ENCODE results near the gene SPAG7.

The SPAG7 gene

DNA sequence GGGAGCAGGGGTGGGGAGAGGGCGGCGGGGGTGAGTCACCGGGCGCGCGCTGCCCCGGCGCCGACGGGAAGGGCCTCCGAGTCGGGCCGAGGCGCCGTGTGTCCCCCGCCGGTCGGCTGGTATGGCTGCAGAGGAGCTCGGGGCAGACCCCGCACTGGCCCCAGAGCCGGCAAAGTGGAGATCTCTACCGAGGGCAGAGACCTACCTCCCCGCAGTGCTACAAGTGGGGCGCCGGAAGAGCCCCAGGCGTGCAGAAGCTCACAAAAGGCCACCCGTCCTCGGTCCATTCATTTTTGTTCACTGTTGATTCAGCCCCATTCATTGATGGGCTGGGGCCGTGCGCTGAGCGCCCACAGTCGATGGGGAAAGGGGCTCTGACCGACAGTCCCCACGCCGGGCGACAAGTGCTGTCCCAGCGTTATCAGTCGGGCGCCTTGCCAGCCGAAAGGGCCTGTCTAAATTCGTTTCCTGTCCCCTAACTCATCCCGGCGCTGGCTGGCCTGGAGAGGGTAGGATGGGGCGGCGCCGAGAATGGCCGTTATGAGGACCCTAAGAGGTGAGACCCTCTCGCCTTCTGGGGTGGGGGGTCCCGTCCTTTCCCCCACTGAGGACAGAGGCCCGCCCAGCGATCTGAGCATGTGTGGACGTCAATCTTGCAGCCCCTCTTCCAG is 17.4 kb downstream of the SPAG7 start:
- DNase-seq (ENCODE audit: low read depth) = no peak

DNA sequence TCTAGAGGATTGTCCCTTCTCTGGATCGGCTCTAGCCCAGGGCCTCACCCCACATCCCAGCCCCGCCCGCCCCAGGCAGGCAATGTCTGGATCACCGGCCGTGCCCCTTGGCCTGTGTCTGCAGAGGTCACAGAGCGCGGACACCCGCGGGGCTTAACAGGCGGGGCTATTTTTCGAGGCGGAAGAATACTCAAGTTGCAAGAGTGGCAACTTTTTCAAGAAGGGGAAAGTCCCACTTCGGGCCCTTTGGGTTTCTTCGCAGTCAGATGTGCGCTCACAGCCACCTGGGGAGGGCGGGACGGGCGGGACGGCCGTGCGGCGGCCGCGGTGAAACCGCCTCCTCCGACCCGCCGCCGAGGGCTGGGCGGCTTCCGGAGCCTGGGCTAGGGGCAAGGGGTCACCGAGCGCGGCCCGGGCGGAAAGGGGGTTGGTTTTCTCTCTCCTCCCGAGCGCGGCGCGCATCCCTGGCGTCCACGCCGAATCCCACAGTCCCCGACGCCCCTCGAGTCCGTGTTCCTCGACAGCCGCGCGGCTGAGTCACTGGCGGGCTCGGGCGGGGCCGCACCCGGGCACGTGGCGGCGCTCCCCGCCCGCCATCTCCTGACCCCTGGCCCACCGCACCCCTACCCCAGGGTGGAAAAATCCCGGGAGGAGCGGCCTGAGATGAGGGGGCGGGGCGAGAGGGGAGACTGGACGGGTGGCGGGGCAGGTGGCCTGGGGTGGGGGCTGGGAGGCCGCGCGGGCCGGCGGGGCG is 18.1 kb downstream of the SPAG7 start:
- no peak for DNase-seq (ENCODE audit: low read depth)

DNA sequence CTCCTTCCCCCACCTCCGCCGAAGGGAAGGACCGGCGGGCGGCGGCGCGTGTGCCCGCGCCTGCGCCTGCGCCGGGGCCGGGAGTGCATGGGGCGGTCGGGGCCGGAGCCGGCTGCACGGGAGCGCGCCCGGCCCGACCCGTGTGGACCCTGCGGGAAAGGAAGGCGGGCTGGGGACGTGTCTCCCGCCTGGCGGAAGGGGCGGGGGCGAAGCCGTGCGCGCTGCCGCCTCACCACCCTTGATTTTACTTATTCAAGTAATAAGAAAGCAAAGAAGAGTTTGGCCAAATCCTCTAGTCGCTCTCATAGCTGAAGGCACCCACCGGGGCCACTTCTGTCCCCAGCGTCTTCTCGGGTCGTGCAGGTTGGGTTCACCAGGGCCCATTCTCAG is 18.7 kb downstream of the SPAG7 start:
- no peak for DNase-seq (ENCODE audit: low read depth)

DNA sequence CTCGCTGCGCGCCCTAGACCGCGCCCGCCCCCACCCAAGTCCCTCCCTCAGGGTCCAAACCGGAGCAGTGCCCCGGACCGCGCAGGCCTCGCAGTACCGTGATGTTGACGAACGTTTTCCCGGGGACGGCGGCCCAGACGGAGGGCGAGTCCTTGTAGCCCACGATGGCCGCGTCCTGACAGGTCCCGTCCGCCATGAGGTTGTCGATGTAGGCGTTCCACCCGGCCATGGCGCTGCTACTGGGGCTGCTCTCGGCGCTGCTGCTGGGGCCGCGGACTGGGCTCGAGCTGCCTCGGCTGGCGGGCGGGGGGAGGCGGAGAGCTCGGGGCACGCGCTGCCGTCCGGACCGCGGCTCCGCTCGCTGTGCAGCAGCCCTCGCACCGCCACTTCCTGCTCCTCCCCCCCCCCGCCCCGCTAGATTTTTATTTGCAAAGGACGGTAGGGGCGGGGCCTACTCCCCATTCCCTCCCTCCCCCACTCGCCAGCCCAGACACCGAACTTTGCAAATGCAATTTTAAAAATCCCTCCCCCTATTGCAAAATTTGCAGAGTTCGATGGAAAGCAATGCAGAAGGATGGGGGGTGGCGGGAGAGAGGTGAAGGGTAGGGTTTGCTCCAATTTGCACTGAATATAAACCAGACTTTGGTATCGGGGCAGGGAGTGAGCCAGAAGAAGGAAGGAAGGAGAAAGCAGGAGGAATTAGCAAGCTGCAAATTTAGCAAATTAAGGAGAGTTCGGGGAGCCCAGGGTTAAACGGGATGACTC is 19.3 kb downstream of the SPAG7 start, which contains the start of gene PFN1:
Gene PFN1 (minus strand): TSS at position 365 of the 765 bp plus-strand sequence. CDS start 136 bp downstream, at position 229.
- no peak for DNase-seq (ENCODE audit: low read depth)

DNA sequence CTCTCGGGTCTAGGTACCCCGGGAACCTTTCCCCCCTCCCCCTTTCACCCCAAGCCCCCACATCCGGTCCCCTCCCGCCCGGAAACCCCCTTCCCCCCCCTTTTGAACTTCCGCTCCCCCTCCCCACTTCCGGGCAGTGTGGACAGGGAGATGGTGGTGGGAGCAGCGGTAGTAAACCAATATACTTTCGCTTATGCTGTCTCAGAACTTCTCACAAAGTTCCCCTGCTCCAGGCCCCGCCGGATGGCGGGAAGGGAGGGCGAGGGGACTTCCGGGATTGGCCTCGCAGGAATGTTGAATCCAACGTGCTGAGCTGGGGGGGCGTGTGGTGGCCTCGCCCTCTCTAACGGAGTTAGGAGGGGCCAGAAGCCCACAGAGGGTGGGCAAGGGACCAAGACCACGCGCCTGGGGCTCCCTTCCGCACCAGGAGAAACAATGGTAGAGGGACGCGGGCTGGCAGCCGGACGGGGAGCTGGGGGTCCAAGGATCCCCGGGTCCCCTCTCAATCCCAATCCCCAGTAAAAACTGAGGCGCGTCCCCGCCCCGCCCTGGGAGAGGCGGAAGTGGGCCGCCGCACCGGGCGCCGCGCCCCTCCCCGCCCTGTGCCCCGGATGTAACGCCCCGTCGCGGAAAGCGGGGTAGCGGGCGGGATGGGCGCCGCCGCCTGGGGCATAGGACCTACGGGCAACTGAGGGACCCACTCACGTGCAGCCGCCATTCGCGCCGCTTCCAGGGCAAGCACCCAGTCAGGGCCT is 20.0 kb downstream of the SPAG7 start:
- no peak for DNase-seq (ENCODE audit: low read depth)

DNA sequence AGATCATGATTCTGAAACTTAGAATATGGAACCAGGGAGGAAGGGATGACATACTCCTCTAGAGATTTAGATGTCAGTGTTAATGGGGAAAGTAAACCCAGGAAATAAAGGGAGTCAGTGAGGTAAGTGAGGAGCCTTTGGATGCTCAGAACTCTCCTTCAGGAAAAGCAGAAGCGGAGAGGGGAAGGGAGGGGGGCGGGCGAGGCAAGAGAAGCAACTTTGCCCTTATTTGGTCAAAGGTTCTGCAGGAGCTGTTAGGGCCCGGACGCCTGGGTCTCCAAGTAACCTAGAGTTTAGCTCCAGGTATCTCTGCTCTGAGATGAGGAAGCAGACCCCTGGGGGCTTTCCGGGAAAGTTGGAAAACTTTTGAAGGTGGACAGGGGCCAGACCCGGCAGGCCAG is 20.6 kb downstream of the SPAG7 start:
- DNase-seq (ENCODE audit: low read depth) = no peak

DNA sequence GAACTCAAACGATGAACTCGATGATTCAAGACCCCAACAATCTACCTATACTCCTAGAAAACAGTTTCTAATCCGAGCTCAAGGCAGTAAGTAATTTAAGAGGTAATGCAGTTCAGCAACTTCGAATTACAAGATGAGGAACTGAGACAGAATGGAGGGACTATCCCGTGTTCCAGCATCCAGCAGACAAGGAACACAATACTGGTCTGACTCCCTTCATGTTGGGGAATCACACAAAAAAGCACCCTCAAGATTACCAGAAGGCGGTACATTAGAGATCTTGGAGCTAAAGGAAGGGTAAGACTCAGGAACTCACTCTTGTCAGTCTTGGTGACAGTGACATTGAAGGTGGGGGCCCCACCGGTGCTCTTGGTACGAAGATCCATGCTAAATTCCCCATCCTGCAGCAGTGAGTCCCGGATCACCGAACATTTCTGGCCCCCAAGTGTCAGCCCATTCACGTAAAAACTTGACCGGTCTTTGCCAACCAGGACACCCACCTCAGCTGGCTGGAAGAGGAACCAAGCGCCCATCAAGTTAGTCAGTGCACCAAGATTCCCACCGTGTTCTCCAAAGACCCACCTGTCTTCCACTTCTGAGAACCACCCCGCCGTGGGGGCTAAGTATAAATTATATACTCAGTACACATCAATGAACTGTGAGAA is 21.2 kb downstream of the SPAG7 start:
- no peak for DNase-seq (ENCODE audit: low read depth)

DNA sequence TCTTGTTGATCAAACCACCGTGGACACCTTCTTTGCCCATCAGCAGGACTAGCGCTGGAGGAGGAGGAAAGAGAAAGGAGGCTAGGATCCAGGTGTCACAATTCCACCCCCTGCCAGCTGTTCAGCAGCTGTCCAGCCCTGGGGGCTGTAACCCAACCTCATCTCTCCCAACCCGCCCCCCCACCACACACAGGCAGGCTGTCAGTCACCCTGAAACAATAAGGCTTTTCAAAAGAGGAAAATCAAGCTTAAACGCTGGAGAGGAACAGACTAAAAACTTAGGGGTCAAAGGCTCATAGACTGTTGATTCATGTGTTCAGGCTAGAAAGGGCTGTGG is 21.7 kb downstream of the SPAG7 start:
- DNase-seq (ENCODE audit: low read depth) = no peak

DNA sequence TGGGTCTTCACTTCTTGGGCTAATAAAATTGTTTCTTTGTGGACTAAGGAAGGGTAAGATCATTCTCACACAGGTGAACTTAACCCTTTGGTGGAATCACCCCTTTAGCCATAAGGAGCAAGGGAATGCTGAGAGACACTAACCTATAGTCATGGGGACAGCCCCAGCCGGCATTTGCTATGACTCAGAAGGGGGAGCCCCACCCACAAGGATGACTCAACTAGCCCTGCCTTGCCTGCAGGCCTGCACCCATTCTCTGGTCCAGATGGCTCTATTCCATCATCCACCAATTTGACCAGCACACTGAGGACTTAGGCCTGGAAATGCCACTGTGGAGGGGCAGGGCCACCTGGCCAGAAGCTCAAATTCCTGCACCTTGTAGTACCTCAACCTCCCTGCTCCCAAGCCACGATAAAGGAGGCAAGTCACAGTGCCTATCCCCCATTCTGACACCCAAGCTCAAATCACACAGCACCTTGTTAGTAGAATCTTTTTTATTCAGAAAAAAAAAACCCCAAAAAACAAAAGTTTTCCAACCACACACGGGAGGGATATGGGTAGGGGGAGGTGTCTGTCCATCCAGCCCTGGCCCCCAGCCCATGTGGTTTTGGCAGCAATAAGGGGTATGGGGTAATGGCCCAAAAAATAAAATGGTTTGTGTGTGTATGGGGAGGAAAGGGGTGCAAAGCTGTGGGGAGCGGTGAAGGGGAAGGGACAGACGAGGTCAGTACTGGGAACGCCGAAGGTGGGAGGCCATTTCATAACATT is 22.3 kb downstream of the SPAG7 start:
- DNase-seq (ENCODE audit: low read depth) = peak; percentile 67

DNA sequence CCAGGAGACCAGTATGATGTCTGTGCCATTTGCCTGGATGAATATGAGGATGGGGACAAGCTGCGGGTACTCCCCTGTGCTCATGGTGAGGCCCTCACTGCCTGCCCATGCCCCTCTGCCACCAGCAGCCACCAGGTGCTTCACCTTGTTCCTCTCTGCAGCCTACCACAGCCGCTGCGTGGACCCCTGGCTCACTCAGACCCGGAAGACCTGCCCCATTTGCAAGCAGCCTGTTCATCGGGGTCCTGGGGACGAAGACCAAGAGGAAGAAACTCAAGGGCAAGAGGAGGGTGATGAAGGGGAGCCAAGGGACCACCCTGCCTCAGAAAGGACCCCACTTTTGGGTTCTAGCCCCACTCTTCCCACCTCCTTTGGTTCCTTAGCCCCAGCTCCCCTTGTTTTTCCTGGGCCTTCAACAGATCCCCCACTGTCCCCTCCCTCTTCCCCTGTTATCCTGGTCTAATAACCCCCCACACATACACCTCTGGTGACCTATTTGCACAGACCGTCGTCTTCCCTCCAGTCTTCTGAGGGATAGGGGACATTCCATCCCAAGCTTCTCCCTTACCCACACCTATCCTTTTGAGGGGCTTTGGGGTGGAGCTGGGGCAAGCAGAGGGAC is 23.0 kb downstream of the SPAG7 start:
- DNase-seq (ENCODE audit: low read depth) = no peak

DNA sequence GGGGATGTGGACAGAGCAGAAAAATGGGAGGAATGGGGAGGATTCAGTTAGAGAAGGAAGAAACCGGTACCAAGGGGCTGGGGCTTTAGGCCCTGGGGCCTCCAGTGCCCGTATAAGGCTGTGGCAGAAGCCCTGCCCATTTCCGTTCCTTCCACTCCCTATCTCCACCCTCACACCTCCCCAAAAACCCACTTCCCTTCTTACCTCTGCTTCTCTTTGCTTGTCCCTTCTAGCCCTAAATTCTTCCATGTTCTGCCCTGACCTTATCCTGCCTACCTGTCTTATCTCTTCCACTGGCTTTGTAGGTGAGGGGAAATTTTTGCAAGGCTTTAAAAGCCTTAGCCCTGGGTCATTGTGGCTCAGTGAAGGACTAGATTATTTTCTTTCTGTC is 23.5 kb downstream of the SPAG7 start:
- no peak for DNase-seq (ENCODE audit: low read depth)

DNA sequence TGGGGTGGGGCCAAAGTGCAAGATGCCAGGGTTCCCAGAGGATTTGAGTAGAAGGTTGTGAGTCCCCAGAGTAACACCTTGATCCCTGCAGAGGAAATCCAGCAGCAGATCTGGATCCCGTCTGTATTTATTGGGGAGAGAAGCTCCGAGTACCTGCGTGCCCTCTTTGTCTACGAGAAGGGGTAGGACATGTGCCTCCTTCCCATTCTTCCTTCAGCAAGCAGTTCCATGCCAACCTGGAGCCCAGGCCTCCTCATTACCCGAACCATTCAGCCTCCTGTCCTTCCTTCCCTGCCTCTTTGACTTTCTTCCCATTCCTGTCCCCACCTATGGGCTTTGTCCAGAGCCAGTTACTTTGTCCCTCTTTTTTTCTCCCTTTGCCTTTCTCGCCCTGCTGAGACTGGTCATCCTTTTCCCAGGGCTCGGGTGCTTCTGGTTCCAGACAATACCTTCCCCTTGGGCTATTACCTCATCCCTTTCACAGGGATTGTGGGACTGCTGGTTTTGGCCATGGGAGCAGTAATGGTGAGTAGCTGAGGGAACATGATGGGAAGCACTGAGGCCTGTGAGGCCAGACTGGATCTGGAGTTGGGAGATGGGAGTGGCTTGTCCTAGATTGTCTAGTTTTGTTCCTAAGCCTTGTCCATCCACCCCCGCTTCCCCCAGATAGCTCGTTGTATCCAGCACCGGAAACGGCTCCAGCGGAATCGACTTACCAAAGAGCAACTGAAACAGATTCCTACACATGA is 24.7 kb downstream of the SPAG7 start:
- DNase-seq (ENCODE audit: low read depth) = no peak

DNA sequence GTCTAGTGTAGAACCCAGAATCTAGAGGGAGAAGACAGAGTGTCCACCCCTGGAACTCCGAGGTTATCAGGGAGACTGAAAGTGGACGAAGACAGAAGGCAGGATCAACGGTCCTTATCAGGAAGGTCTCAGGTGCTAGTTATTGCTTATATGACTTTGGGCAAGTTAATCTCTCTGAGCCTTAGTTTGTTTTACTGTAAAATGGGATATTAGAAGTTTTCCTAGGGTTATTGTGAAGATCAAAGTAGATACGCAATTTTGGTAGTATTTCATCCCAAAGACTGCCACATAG is 26.4 kb downstream of the SPAG7 start:
- DNase-seq (ENCODE audit: low read depth) = no peak

DNA sequence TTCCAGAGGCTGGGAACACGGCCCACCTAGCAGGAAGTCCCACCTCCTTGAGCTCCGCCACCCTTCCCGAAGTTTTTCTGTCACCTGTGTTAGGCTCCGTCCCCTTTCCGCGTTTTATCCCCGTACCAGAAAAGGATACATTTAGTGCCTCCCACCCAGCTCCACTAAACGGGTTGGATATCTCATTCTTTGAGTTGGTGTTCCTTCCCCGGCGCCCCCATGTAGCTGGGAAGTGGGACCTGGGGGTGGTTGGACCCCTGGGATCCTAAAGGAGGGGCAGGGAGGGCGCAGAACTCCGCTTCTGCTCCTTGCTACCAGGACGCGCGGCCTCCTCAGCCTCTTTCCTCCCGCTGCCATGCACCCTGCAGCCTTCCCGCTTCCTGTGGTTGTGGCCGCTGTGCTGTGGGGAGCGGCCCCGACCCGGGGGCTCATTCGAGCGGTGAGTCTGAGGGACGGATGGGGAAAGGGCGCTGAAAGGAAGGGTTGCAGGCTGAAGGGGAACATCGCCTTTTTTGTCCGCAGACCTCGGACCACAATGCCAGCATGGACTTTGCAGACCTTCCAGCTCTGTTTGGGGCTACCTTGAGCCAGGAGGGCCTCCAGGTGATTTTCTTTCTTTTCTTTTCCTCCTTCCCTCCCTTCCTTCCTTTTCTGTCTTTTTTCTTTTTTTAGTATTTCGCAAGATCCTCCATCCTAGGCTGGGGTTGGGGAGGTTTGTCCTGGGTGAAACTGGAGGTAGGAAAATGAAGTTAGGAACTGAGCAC is 26.9 kb downstream of the SPAG7 start:
- no peak for DNase-seq (ENCODE audit: low read depth)

DNA sequence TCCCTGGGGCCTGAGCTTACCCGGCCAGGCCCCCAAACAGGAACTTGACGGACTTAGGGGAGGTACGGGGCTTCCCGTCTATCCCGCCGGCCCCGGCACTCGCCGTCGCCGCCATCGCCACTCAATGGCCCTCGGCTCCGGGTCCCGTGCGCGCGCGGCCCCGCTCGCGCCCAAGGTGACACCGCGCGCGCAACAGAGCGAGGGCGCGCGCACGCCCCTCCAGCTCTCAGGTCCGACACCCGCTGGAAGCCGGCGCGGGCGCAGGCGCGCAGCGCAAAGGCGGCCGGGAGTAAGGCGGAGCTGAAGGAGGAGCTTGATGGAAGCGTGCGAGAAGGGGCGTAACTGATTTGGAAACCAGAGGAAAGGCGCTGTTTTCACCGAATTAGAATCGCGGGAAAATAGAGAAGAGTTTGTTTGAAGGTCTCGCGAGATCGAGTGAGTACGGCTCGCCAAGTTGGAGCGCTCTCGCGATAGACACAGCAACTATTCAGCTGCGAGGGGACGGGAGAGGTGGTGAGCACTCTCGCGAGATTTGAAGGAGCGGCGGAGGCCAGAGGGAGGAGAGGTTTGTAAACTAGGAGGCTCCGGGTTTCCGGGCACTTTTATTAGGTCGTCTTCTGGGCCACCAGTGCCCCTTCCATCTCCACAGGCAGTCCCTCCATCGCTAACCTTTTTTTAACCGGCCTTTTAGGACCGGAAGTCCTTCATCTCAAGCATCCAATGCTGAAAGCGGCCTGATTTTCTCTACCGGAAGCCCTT is 27.6 kb downstream of the SPAG7 start, which contains the start of the genes RNF167 and SLC25A11:
Gene RNF167 (plus strand): TSS at position 473 of the 759 bp plus-strand sequence. CDS start 642 bp downstream, outside the sequence.
Gene SLC25A11 (minus strand): TSS at position 251 of the 759 bp plus-strand sequence. CDS start 136 bp downstream, at position 115.
- peak; percentile 98 for DNase-seq (ENCODE audit: low read depth)

DNA sequence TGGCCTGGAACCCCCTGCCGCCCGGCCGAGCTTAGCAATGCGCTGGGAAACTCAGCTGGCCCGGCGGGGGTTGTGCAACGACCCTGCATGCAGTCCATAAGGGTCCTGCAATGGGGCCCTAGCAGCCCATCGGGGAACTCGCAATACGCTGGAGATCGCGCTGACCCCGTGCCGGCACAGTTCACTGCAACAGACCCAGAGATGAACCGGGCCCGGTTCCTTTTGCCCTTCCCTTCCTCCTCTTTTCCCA is 28.1 kb downstream of the SPAG7 start:
- DNase-seq (ENCODE audit: low read depth) = no peak

DNA sequence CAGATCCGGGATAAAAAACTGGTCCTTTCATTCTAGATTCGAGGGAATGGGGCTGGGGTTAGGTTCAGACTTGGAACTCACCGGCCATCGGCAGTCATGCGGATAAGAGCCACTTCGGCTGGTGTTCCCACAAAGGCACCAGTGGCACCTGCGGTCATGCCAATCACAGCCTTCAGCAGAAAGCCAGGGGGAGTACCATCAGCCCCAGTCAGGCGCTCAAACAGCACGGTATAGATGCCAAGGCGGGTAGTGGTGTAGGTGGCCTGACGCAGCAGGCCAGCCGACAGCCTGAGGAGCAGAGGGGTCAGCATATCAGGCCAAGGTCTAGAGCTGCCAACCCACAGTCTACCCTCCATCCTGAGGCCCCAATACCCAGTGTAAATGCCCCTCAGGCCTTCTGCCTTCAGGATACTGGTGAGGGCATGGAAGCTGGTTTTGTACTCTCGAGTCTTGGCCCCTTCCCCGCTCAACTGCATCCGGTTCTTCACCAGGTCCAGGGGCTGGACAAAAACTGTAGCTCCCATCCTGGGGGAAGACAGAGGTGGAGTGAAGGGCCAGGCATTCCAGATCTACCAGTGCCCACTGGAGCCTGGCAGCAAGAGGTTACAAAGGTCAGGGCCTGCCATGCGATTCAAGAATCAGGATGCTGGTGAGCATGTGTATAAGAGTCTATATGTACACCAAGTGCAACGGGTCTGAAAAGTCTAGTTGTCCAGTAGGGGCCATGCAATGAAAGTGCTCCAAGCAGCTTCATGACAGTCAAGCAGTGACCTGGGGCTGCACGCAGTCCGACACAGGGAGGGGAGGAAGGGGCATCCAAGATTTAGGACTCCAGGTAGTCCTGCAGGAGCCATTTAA is 28.7 kb downstream of the SPAG7 start:
- DNase-seq (ENCODE audit: low read depth) = no peak

DNA sequence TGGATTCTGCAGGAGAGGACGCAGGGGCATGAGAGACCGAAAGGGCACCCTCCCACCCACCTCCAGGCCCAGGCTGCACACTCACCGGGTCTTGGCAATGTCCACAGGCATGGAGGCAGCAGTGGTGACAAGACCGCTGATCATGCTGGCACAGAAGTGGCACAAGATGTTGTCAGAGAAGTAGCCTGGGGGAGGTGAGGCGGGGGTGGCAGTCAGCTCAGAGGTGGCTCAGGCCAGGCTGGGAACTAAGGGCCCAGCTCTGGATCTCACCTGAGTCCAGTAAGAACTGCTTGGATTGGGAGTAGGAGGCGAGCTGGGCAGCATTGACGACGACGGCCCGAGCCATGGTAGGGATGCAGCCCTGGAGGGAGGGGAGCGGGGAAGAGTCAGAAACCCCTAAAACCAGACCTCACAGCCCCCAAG is 29.5 kb downstream of the SPAG7 start:
- DNase-seq (ENCODE audit: low read depth) = no peak

All from non-pigmented ciliary epithelial cell (primary cell).